Amniotic stem cell (primary cell): ENCODE data around the gene SPATA21.
"Not testable (repeated sequence)": the region's sequence is repeated elsewhere in the genome, so short reads cannot be mapped to it uniquely, and the experiment has no call there.

Experiments used
- DNase-seq: peaks from one replicate; lab custom pipeline; 2025; lab: John Stamatoyannopoulos, UW

Gene SPATA21

GRCh38 chr1:16436946-16437474, at the start of gene SPATA21:
Gene SPATA21 (minus strand): TSS chr1:16437424. CDS start chr1:16431371, 6,053 bp downstream.
- no peak for DNase-seq

- DNase-seq: not testable (repeated sequence)
Observed at GRCh38 chr1:16487011-16487410, 49.8 kb upstream of the SPATA21 start.

GRCh38 chr1:16486316-16486715, 49.1 kb upstream of the SPATA21 start:
- DNase-seq: not testable (repeated sequence)

GRCh38 chr1:16484931-16485330, 47.7 kb upstream of the SPATA21 start:
- DNase-seq: no peak

GRCh38 chr1:16484501-16484835, 47.2 kb upstream of the SPATA21 start:
- DNase-seq: no peak

- DNase-seq: not testable (repeated sequence)
Observed at GRCh38 chr1:16483639-16484500, 46.6 kb upstream of the SPATA21 start.

DNA sequence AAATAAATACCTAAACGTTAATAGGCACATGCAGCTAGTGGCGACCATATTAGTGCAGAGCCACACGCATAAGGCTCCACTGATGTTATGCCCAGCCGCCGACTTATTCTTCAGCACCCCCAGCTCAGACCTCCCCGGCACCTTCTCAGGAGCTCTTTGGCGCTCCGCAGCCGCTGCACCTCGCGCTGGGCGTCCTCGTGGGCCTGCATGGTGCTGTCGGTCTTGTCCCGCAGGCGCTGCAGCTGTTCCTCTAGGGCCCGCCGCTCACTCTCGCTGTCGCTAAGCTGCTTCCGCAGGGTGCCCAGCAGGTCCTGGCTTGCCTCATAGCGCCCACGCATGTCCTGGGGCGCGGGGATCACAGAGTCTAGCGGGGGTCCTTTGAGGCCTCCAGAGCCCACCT, 45.9 kb upstream of the SPATA21 start:
- not testable (repeated sequence) for DNase-seq

DNA sequence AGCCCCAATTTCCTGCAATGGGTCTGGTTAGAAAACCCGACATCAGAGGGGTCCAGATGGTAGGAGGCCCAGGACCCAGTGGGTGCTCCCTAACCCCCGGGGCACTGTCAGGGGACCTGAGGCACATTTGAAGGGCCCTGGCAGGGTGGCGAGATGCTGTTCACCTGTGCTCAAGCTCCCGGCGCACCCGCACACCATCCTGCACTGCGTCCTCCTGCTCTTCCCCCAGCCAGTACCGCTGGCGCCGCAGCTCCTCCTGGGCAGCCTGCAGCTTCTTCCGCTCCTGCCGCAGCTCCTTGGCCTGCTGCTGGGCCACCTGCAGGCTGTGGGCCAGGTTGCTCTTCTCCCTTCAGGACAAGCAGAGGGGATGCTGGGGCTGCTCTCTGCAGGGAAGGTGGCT, 40.9 kb upstream of the SPATA21 start:
- no peak for DNase-seq

- not testable (repeated sequence) for DNase-seq
Observed at GRCh38 chr1:16475771-16476770, 38.8 kb upstream of the SPATA21 start.

- not testable (repeated sequence) for DNase-seq
Observed at GRCh38 chr1:16474891-16475290, 37.7 kb upstream of the SPATA21 start.

- no peak for DNase-seq
Observed at GRCh38 chr1:16474166-16474800, 37.1 kb upstream of the SPATA21 start.

DNA sequence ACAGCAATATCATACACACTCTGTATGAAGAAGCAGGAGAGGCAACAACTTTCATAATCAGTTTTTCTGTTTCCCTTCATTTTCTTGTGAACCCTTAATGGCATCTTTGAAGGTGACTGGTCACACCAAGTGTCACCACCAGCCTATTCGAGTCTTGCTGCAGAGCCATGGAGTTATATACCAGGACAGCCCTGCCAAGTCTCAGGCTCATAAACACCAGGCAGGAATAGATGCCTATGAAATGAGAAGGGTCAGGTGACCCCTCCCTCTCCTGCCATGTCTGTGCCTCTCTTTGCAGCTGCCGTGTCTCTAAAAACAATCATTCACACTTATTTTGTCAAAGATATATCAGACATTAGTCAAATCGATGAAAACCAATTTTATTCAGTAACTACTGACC, 31.3 kb upstream of the SPATA21 start:
- DNase-seq: no peak

DNA sequence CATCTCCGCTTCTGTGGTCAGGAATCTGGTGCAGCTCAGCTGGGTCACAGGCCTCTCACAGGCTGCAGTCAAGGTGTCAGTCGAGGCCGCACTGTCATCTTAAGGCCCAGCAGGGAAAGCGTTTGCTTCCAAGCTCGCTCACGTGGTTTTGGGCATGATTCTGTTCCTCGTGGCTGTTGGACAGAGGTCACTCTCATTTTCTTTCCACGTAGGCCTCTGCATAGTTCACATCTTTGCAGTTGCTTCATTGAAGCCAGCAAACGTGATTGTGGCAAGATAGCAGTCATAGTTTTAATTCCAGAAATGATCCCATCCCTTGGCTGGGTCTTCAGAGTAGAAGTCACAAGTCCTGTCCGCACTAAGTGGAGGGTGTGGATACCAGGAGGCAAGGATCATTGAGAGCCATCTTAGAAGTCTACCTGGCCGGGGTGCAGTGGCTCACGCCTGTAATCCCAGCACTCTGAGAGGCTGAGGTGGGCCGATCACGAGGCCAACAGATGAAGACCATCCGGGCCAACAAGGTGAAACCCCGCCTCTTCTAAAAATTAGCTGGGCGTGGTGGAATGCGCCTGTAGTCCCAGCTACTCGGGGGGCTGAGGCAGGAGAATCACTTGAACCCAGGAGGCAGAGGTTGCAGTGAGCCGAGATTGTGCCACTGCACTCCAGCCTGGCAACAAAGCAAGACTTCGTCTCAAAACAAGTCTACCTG, 27.8 kb upstream of the SPATA21 start:
- DNase-seq: no peak

GRCh38 chr1:16462773-16463330, 25.6 kb upstream of the SPATA21 start:
- DNase-seq: no peak

GRCh38 chr1:16461681-16462080, 24.5 kb upstream of the SPATA21 start:
- no peak for DNase-seq

- DNase-seq: no peak
Observed at GRCh38 chr1:16459352-16459925, 22.2 kb upstream of the SPATA21 start.

DNA sequence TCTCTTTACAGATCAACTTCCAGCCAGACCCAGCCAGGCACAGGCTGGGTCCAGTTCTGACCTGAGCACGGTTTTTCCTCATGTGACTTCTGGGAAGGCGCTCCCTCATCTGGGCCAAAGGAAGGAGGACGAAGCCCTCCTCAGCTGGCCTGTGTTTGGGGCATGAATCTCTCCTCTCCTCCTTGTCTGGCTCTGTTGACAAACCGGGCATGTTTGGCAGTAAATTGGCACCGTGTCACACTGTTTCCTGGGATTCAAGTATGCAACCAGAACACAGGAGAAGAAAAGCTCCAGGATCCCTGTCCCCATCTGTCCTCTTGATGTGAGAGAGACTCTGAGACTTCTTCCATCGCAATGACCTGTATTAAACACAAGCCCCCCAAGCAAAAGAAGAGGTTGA, 21.6 kb upstream of the SPATA21 start:
- no peak for DNase-seq

DNA sequence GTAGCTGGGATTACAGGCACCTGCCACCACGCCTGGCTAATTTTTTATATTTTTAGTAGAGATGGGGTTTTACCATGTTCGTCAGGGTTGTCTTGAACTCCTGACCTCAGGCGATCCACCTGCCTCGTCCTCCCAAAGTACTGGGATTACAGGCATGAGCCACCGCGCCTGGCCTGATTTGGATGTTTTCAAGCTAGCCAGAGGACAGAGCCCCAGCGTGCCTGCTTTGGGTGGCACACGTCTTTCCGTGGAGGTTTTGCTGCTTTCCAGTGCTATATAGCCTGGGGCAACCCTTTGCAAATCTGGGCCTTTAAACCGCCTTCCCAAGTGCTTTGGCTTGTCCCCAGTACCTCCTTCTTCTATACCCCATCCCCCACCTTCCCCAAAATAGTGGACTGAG, 18.9 kb upstream of the SPATA21 start:
- not testable (repeated sequence) for DNase-seq

DNA sequence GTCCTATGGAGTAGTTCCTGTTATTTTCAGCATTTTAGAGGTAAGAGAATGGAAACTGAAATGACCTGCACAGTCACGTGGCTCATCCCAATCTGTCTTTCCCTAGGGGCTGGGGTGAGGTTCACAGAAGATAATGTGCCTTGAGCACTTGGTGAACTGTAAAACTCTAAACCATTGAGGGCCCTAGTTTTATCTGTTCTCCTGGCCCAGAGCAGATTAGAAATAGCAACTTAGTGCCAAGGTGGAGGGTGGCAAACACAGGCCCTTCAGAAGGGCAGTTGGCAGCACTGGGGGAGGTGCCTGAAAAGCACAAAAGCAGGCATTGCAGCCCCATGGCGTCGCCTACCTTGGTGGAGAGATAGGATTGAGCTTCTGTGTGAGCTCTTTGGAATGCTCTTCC, 17.7 kb upstream of the SPATA21 start:
- not testable (repeated sequence) for DNase-seq

DNA sequence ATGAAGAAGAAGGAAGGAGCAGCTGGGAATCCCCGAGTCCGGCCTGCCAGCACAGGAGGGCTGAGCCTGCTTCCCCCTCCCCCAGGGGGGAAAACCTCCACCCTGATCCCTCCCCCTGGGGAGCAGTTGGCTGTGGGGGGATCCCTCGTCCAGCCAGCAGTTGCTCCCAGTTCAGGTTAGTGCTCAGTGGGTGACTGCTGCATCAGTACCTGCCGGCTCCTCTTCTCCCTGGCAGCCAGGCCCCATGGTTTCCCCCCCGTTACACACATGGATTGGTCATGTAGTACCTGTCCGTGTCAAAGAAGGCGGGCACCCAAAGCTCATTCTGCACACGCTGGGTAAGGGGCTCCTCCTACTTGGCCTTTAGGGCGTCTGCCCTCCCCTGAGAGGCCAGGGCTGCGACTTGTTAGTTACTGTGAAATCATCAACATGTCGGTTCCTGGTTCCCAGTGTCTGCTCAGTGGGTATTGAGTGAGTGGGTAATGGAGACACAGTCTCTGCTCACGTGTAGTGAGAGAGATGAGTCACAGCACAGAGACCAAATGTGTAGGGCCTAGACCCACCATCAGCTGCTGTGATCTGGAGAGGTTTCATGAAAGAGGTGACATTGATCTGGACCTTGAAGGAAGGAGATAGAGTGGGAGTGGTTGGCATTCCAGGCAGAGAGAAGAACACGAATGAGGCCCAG, 14.8 kb upstream of the SPATA21 start:
- no peak for DNase-seq
